HG03342 (cell line): ENCODE results near the gene TRIM74.
A peak's percentile ranks its signal among the peaks of the same experiment; 100 is the strongest.
"Not testable (repeated sequence)": the region's sequence is repeated elsewhere in the genome, so short reads cannot be mapped to it uniquely, and the experiment has no call there.

Experiments used
- ATAC-seq: cut with Tn5 transposase; IDR thresholded peaks from one replicate; pipeline ENCODE4 v1.9.1; 2021; ENCODE audit warnings: mild to moderate bottlenecking, moderate library complexity; ENCODE audit not compliant: unreplicated experiment

The TRIM74 gene

GRCh38 chr7:72960626-72961345 is 8.5 kb downstream of the TRIM74 start:
- ATAC-seq: not testable (repeated sequence)

GRCh38 chr7:72960029-72960428 is 9.2 kb downstream of the TRIM74 start:
- ATAC-seq: not testable (repeated sequence)

- ATAC-seq: peak; percentile 85
These were observed 14.6 kb downstream of the TRIM74 start for GRCh38 chr7:72954563-72955198.

- ATAC-seq: peak; percentile 54
These were observed 15.2 kb downstream of the TRIM74 start for GRCh38 chr7:72953901-72954562.

GRCh38 chr7:72950432-72950831 is 18.8 kb downstream of the TRIM74 start:
- not testable (repeated sequence) for ATAC-seq

GRCh38 chr7:72949686-72950085 is 19.6 kb downstream of the TRIM74 start:
- not testable (repeated sequence) for ATAC-seq

GRCh38 chr7:72949276-72949675 is 20.0 kb downstream of the TRIM74 start:
- not testable (repeated sequence) for ATAC-seq

- not testable (repeated sequence) for ATAC-seq
These were observed 20.6 kb downstream of the TRIM74 start for GRCh38 chr7:72948714-72949113.

GRCh38 chr7:72946130-72946745 is 23.0 kb downstream of the TRIM74 start:
- not testable (repeated sequence) for ATAC-seq

GRCh38 chr7:72945597-72945996 is 23.7 kb downstream of the TRIM74 start:
- ATAC-seq: not testable (repeated sequence)

GRCh38 chr7:72944937-72945336 is 24.3 kb downstream of the TRIM74 start:
- not testable (repeated sequence) for ATAC-seq

- ATAC-seq: not testable (repeated sequence)
These were observed 26.3 kb downstream of the TRIM74 start for GRCh38 chr7:72942956-72943355.

- ATAC-seq: not testable (repeated sequence)
These were observed 27.1 kb downstream of the TRIM74 start for GRCh38 chr7:72942022-72942705.

GRCh38 chr7:72928216-72928615 is 41.0 kb downstream of the TRIM74 start:
- not testable (repeated sequence) for ATAC-seq

- not testable (repeated sequence) for ATAC-seq
These were observed 41.5 kb downstream of the TRIM74 start for GRCh38 chr7:72927791-72928190.

GRCh38 chr7:72925546-72926120 is 43.6 kb downstream of the TRIM74 start:
- no peak for ATAC-seq

- peak; percentile 86 for ATAC-seq
These were observed 44.3 kb downstream of the TRIM74 start, which contains the start of gene POM121 for GRCh38 chr7:72924733-72925545. Gene POM121 (plus strand): TSS chr7:72925095. CDS start chr7:72925122, 27 bp downstream.

GRCh38 chr7:72924386-72924732 is 44.9 kb downstream of the TRIM74 start:
- ATAC-seq: peak; percentile 23

GRCh38 chr7:72919256-72919775 is 50.0 kb downstream of the TRIM74 start:
- ATAC-seq: no peak
